Stimulated activated CD4-positive, alpha-beta T cell treated with anti-CD3 and anti-CD28 coated beads, Interleukin-2, amount 100 ng/mL, for 48 hours (primary cell): ENCODE measurements around the gene IFT81.
"Not testable (repeated sequence)": the region's sequence is repeated elsewhere in the genome, so short reads cannot be mapped to it uniquely, and the experiment has no call there.

ENCODE experiments used
- DNase-seq, 2 donors: peaks; one replicate each; pipeline ENCODE4 v3.0.0-alpha.2; 2020

The IFT81 gene

DNA sequence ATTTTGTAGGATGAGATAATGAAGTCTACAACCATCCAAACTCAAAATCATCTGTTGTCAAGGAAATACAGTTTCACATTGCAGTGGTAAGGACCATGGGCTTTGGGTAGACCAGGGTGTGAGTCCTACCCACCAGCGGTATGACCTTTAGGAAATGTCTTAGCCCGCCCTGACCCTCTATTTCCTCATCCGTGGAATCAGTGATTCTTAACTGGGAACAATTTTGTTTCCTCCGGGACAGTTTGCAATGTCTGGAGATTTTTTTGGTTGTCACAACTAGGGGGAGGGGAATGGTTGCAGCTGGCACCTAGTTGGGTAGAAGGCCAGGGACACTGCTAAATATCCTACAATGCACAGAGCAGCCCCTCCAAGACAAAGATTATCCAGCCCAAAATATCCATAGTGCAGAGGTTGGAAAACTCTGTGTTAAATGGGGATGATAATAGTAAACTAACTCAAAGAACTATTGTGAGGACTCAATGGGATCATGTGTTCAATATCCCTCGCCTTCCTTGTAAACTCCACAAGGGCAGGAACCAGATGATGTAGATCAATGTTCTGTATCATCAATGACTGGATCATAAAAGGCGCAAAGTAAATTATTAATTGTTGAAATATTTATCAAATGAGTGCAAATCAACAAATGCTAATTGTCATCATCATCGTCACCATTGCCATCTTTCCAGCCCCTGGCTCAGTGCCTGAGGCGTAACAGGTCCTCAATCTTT is 15.7 kb upstream of the IFT81 start:
- no peak for DNase-seq

DNA sequence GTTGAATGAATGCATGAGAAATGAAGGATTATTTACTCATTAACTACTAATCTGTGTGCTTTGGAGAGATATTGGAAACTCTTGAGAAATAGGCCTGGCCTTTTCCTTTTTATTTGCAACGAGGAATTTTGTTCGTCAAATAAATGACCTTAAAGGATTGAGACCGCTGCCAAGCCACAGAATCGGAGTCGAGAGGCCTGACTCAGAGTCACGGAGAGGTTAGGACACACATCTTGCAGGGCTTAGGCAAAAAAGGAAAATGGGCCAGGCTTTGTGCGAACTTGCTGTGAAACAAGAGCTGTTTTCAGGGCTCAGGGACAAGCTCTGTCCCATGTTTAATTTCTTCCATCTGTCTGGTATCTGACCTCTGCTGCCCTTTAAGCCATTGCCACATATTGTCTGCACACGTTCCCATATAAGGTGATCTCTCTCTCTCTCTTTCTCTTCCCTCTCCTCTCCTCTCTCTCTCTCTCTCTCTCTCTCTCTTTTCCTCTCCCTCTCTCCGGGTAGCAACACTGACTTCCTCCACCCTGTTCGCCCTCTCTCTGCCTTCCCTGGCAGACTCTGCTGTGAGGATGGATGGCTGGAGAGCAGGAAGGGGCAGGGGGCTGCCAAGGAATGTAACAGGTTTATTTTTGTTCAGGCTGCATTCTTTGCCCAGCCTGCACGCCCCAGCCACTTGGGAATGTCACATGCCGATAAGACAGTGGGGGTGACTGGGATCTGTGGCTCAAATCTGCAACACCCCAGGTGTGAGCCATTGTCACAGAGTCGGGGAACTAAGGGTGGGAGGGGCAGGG is 14.9 kb upstream of the IFT81 start:
- no peak for DNase-seq

DNA sequence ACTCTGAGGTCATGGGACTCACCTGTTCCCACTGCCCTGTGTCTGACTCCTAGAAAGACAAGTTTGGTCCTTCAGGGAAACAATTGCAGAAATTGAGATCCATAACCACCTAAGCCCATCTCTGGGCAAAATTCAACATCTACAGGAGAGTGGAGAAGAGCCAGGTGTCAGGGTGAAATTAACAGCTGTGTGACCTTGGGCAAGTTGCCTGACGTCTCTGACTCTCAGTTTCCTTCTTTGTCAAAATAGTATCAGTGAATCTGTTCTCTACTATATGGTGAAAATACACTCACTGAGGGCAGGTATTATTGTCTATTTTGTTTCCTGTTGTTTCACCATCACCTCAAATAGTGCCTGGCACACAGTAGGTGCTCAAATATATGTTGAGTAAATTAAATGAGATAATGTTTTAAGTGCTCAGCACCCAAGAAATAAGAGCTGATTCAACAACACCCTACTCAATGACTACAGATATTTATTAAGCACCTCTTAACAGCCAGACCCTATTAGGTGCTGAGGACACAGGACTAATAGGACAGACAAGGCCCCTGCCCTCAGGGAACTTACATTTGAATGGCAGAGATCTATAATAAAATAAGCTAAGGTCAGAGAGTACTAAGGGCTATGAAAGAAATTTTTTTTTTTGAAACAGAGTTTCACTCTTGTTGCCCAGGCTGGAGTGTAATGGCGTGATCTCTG is 14.2 kb upstream of the IFT81 start:
- DNase-seq: no peak

DNA sequence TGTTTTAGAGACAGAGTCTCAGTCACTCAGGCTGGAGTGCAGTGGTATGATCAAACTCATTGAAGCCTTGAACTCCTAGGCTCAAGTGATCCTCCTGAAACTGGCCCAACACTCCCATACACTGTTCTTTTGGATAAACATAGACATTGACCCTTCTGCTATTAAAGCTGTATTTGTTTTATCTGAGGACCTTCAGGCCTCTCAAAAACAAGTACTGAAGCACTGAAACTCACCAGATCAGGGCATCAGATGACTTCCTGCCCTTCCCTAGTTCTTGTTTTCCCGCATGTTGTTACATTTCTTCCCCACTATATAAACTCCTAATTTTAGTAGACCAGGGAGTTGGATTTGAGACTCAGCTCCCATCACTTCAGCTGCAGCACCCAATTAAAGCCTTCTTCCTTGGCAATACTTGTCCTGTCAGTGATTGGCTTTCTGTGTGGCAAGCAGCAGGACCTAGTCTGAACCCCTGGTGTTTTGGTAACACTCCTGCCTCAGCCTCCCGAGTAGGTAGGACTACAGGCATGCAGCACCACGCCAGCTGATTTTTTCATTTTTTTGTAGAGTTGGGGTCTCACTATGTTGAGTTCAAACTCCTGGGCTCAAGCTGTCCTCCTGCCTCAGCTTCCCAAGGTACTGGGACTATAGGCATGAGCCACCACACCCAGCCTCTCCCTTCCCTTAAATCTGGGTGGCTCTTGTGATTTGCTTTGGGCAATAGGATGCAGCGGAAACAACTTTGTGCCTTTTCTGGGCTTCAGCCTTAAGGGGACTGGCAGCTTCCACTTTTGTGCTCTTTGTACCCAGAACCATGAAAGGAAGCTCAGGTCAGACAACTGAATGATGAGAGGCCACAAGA is 12.5 kb upstream of the IFT81 start:
- DNase-seq: no peak

DNA sequence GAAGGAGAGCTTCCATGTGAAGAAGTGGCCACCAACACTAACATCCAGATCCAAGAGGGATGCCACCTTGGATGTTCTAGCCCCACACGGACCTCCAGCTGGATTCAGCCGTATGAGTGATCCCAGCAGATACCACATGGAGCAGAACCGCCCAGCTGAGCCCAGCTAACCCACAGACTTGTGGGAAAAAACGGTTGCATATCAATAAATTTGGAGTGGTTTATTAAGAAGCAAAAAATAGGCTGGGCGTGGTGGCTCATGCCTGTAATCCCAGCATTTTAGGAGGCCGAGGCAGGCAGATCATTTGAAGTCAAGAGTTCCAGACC is 11.9 kb upstream of the IFT81 start:
- no peak for DNase-seq

DNA sequence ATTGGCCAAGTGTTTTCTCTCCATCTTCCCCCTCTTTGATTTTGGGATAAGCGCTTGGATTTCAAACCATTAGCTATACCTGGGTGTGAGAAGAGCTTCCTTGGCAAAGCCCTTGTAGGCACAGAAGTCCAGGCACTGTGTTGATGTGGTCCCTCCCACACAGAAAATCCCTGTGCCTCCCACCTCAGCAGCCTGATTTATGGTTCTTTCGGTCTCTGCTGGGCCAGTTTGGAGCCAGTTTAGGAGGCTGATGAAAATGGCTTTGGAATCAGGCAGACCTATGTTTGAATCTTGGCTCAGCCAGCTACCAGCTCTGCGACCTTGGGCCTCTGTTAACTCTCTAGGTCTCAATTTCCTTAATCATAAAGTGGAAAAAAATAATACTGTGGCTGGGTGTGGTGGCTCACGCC is 9.6 kb upstream of the IFT81 start:
- no peak for DNase-seq

DNA sequence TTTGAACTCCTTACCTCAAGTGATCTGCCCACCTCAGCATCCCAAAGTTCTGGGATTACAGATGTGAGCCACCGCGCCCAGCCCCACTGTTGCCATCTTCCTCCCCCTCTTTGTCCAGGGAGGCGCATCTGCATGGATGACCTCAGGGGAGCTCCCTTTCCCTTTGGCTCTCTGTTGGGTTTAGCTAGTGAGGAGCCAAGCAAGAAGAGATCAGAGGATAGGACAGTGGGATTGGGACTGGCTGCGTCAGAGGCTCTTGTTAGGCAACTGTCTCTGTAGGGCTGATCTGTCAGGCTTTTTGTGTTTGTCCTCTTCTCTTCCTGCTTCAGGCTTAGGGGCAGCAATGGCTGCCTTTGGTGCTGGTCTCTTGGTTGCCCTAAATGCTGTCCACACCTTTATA is 8.5 kb upstream of the IFT81 start:
- DNase-seq: no peak

DNA sequence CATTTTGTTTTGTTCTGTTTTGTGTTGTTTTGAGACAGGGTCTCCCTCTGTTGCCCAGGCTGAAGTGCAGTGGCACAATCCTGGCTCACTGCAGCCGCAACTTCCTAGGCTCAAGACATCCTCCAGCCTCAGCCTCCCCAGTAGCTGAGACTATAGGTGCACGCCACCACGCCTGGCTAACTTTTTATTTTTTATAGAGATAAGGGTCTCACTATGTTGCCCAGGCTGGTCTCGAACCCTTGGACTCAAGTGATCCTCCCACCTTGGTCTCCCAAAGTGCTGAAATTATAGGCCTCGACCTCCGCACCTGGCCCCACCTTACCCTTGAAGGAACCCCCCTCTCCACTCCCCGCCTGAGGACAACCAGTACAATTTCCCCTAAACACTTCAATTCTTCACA is 7.5 kb upstream of the IFT81 start:
- DNase-seq: no peak

DNA sequence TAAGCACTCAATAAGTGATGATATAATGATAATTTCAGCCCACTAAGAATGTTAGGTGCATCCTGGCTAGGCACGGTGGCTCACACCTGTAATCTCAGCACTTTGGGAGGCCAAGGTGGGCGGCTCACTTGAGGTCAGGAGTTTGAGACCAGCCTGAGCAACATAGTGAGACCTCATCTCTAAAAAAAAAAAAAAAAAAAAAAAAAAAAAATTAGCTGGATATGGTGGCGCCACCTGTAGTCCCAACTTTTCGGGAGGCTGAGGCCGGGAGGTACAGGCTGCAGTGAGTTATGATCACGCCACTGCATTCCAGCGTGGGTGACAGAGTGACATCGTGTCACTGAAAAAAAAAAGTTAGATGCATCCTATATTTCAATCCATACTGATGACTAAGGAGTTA is 6.9 kb upstream of the IFT81 start:
- DNase-seq: not testable (repeated sequence)

DNA sequence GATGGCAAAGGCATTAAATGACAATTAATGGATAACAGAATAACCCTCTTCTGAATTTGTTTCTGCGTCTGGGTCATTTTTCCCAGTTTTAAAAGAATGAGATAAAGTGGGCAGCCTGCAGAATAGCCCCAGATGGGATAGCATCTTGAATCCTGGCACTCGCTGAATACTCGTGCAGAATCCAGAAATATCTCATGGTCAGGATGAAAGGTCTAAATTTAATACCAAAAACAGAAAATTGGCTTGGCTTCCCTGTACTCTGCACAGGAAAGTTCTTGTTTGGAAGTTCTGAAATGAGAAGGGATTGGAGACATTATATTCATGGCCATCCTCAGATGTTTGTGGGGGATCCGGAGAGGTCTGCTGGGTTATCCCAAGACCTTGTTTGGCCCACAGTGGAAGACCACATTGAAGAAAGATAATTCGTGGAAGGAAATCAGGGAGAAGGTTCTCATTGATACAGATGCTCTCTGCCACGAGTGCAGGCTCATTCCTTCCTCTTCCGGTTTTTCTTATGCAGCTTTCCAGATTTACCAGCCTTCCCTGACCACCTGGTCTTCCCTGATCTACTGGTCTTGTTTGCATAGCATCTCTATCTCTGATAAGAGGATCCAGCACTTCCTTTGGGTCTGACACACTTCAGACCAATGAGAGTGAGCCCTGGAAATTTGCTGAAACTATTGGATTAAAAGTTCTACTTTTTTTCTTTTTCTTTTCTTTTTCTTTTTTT is 6.0 kb upstream of the IFT81 start:
- no peak for DNase-seq

DNA sequence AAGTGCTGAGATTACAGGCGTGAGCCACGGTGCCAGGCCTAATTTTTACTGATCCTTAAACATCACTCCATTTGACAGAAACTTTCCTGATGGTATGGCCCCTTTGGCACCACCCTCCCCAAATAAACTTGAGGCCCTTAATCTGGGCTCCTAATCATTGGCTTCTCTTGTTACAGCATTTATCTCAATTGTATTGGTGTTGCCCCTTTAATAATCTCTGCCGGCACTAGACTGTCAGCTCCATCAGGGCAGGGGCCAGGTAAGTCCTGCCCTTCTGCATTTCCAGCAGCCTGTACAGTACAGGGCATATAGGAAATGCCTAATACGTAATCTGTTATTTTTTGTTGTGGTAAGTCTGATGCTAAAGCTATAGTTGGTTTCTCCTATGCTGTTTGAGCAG is 1.2 kb upstream of the IFT81 start:
- DNase-seq: no peak

DNA sequence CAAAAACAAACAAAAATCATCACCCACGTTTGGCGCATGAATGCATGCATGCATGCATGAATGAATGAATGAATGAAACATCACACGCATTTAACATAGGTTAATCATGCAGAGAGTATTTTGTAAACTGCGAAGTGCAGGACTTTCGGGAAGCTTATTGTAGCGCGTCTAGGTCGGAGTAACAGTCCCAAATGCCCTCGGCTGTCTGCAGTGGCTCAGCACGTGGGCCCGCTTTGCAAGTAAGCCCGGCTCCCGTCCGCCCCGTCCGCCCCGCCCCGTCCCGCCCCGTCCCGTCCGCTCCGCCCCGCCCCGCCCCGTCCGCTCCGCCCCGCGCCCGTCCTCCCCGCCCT is 263 bp upstream of the IFT81 start:
- DNase-seq: no peak

DNA sequence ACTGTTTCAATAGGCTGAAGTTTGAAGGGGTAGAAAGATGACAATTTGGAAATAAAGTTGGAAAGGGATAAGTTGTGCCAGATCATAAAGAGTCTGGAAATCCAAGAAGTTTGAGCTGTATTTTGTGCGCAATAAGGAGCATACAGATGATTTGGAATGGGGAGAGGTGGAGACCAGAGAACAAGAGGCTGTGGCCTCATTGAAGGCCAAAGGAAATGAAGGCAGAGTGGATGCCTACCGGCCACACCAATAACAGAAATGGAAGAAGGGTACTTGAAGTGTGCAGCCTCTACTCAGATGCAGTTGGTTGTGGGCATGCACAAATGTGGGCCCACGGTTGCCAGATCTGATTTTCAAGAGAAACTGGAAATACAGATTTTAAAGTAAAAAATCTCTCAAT is 2.4 kb downstream of the IFT81 start:
- DNase-seq: no peak

DNA sequence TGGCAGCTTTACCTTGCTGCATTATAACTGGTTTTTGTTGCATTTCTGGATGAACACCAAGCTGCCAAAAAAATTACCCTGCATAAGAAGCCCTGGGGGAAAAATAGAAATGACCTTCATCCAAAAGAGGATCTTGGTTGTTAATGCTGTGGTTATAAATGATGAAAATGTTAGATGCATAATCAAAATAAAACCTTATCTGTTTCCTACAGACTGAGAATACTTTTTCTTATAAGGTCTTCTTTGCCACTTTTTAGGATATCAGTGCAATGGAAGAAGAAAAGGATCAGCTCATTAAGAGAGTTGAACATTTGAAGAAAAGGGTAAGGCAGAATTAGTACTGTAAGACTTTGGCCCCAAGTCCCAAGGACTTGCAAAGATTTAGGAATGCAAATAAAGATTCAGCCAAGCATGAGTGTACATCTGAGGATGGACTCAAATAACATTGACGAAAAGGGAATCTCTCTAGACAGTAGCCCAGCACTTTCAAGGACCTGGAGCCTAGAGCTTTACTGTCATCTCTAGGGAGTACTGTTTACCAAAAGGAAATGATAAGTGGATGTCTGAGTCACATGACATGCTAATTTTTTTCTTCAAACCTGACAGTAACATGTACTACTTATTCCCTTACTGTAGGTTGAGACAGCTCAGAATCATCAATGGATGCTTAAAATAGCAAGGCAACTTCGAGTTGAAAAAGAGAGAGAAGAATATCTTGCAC is 10.7 kb downstream of the IFT81 start:
- no peak for DNase-seq

DNA sequence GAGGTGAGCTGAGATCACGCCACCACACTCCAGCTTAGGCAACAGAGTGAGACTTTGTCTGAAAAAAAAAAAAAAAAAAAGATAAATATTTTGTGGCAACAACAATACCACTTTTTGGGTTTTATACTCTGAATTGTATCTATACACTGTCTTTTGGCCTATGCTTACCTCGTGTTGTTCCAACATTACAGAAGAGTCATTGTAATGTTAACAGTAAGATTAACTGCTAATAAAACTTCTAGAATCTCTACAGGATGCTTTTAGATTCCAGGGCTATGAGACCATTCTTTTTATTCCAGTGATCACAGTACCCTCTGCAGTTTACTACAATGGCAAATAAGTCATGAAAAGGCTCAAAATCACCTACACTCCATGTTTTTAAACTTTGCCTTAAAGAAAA is 11.6 kb downstream of the IFT81 start:
- no peak for DNase-seq

DNA sequence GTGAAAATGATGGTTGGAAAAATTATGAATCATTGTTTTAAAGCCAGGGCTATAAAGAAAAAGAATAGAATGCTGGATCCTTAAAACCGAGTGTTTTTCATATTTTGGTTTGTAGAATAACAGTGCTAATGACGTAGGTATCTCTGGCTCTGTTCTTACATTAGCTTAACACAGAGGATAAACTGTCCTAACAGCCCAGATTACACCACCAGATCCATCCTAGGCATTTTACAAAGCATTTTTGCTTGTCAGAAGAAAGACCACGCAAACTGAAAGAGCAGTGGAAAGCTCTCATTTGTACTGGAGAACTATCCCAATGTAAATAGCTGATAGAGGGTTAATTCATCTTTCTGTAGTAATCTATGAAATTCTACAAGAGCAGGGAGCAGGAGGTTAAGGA is 13.6 kb downstream of the IFT81 start:
- no peak for DNase-seq

DNA sequence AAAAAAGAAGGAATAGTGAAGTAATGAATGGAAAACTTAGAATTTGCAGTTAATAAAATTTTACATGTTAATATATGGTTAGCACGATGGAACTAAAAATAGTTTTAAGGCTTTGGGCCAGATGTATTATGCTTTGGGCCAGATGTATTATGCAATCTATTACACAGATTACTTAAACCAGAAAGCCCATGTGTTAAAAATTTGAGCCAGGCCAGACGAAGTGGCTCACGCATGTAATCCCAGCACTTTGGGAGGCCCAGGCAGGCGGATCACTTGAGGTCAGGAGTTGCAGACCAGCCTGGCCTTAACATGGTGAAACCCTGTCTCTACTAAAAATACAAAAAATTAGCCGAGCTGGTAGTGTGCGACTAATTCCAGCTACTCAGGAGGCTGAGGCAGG is 17.2 kb downstream of the IFT81 start:
- DNase-seq: no peak

DNA sequence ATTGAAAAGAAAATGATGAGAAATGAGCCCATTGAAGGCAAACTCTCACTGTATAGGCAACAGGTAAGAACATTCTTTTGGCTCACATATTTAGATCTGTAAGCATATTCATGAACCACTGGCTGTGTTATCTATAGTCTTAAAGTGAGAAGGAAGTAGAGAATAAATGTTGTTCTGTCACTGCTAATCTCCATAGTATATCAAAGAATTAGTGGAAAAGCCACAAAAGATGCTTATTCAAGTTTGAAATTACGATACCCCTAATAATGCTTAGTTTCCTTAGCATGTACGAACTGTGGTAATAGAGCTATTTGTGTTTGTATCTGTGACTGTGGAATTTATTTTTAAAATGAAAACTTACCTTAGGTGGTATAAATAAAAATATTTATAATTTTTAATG is 22.8 kb downstream of the IFT81 start:
- no peak for DNase-seq

DNA sequence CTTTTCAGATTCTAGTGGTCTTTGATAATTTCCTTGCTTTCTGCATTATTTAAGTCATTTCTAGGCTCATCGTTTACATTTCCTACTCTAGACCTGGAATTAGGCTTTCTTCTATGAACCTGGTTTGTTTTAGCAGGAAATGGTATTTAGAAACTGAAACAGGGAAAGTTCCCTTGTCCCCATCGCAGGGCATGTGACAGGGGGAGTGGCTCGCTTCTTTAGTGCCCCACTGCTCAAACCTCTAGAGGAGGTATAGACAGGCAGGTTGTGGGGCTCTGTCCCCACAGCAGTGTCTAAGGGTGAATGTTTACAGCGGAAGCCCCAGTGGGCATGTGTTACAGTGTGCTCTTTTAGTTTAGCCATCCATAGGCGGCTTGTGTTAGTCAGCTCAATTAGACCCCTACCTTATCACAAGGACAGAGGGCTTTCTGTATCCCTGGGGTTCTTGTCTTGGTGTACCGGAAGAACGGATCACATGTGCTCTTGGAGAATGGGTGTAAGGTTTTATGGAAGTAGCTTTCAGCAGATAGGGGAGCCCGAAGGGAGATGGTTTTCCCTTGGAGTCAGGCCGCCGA is 25.0 kb downstream of the IFT81 start:
- no peak for DNase-seq

DNA sequence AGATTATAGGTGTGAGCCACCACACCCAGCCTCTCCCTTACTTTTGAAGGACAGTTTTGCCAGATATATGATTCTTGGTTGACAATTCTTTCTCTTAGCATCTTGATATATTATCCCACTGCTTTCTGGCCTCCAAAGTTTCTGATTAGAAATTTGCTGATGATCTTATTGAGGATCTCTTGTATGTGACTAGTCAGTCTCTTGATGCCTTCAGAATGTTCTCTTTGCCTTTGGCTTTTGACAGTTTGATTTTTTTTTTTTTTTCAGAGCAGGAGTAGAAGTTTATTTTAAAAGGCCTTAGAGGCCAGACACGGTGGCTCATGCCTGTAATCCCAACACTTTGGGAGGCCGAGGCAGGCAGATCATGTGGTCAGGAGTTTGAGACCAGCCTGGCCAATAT is 32.6 kb downstream of the IFT81 start:
- DNase-seq: no peak

DNA sequence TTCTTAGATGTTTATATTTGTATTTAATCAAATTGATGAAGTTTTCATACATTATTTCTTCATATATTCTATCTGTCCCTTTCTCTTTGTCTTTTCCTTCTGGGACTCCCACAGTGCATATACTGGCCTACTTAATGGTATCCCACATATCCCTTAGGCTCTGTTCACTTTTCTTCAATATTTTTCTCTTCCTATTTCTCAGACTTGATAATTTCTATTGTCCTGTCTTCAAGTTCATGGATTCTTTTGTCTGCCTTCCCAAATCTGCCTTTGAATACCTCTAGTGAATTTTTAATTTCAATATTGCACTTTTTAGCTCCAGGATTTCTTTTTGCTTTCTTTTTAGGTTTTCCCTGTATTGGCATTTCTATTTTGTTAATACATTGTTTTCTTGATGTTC is 33.4 kb downstream of the IFT81 start:
- DNase-seq: no peak
